ENCODE measurements around the gene SYT17.
A peak's percentile ranks its signal among the peaks of the same experiment; 100 is the strongest.

Gene SYT17

GRCh38 chr16:19179546-19180490, 11.8 kb downstream of the SYT17 start:
- peak; percentile 45 for TF ChIP-seq CTCF (IDR thresholded peaks at IDR 0.05; ENCODE audit: low read length, missing control alignments)
- peak; percentile 52 for DNase-seq (ENCODE audit: low read depth)

GRCh38 chr16:19180741-19181140, 12.7 kb downstream of the SYT17 start:
- DNase-seq (ENCODE audit: low read depth) = no peak
- H3K4me3 ChIP-seq (replicated peaks; ENCODE audit: low read depth, low read length) = no peak overlapping the region
- no peak for TF ChIP-seq CTCF (IDR thresholded peaks at IDR 0.05; ENCODE audit: low read length, missing control alignments)

More at GRCh38 chr16:19179546-19180490, 11.8 kb downstream of the SYT17 start:
- no peak overlapping the region for H3K4me3 ChIP-seq (replicated peaks; ENCODE audit: low read depth, low read length)

GRCh38 chr16:19182481-19182880, 14.4 kb downstream of the SYT17 start:
- no peak overlapping the region for H3K4me3 ChIP-seq (replicated peaks; ENCODE audit: low read depth, low read length)
- TF ChIP-seq CTCF (IDR thresholded peaks at IDR 0.05; ENCODE audit: low read length, missing control alignments) = no peak
- no peak for DNase-seq (ENCODE audit: low read depth)

GRCh38 chr16:19183187-19183586, 15.1 kb downstream of the SYT17 start:
- no peak overlapping the region for H3K4me3 ChIP-seq (replicated peaks; ENCODE audit: low read depth, low read length)
- no peak for TF ChIP-seq CTCF (IDR thresholded peaks at IDR 0.05; ENCODE audit: low read length, missing control alignments)
- DNase-seq (ENCODE audit: low read depth) = no peak

- no peak for TF ChIP-seq CTCF (IDR thresholded peaks at IDR 0.05; ENCODE audit: low read length, missing control alignments)
- H3K4me3 ChIP-seq (replicated peaks; ENCODE audit: low read depth, low read length) = no peak overlapping the region
- no peak for DNase-seq (ENCODE audit: low read depth)
Measured at GRCh38 chr16:19184823-19185509, 16.9 kb downstream of the SYT17 start.

- no peak for DNase-seq (ENCODE audit: low read depth)
- TF ChIP-seq CTCF (IDR thresholded peaks at IDR 0.05; ENCODE audit: low read length, missing control alignments) = no peak
Measured at GRCh38 chr16:19185510-19185851, 17.4 kb downstream of the SYT17 start.

More at GRCh38 chr16:19185510-19185851, 17.4 kb downstream of the SYT17 start:
- H3K4me3 ChIP-seq (replicated peaks; ENCODE audit: low read depth, low read length) = no peak overlapping the region

Measured in fibroblast of pulmonary artery (primary cell).